Measurements from ENCODE around the gene ZBTB20. TPM values are rescaled to one million over a fixed set of nuclear protein-coding genes. Genes with fewer than 3 reads are reported as not detected.

Gene ZBTB20
- total and polyA plus RNA-seq, 10 donors, result 0.32 to 89.7 (median 71.8) TPM

- 92 to 95% (median 95%) methylated on average over 4 of the region's 4 CpGs for WGBS, 5 donors
- Histone ChIP-seq H3K36me3 (no peaks in the 10 kb centered on the region), H3K27me3 (replicated peaks in 1 of 7) (no peaks in the 10 kb centered on the region), H3K9me3 (no peaks in the 10 kb centered on the region), H3K4me1 (no peaks in the 10 kb centered on the region), H3K27ac (no peak overlapping the region), H3K4me3 (no peak overlapping the region)
- TF ChIP-seq POLR2AphosphoS5 (IDR thresholded peaks at IDR 0.05), result no peak
- no peak for TF ChIP-seq CTCF (IDR thresholded peaks at IDR 0.05 in 8 of 11, conservative IDR thresholded peaks at IDR 0.05 in 3 of 11)
- TF ChIP-seq POLR2A (IDR thresholded peaks at IDR 0.05), result no peak
- intact Hi-C loops (cut with DNase I; ENCODE audit: low total_unique reads), result no loop called here
- no peak for DNase-seq
Measured at GRCh38 chr3:114707252-114707860, 439.7 kb downstream of the ZBTB20 start.

- H3K4me3 ChIP-seq, result no peak overlapping the region
- H3K4me1 ChIP-seq, result no peaks in the 10 kb centered on the region
- intact Hi-C loops (cut with DNase I; ENCODE audit: low total_unique reads), result no loop called here
- TF ChIP-seq CTCF (IDR thresholded peaks at IDR 0.05 in 8 of 11, conservative IDR thresholded peaks at IDR 0.05 in 3 of 11) (no peak), POLR2A (IDR thresholded peaks at IDR 0.05) (no peak), POLR2AphosphoS5 (IDR thresholded peaks at IDR 0.05) (no peak)
- no peaks in the 10 kb centered on the region for H3K27me3 ChIP-seq (replicated peaks in 1 of 7)
- no peak overlapping the region for H3K27ac ChIP-seq
- 76 to 89% (median 78%) methylated on average over 3 of the region's 3 CpGs for WGBS, 5 donors
- DNase-seq, result no peak
- no peaks in the 10 kb centered on the region for H3K9me3 ChIP-seq
- H3K36me3 ChIP-seq, result no peaks in the 10 kb centered on the region
Measured at GRCh38 chr3:114706591-114707232, 440.4 kb downstream of the ZBTB20 start.

- no peaks in the 10 kb centered on the region for H3K27me3 ChIP-seq (replicated peaks in 1 of 7)
- H3K27ac ChIP-seq, result no peak overlapping the region
- intact Hi-C loops (cut with DNase I; ENCODE audit: low total_unique reads), result no loop called here
- TF ChIP-seq POLR2AphosphoS5 (IDR thresholded peaks at IDR 0.05) (no peak), POLR2A (IDR thresholded peaks at IDR 0.05) (no peak), CTCF (IDR thresholded peaks at IDR 0.05 in 8 of 11, conservative IDR thresholded peaks at IDR 0.05 in 3 of 11) (no peak)
- H3K4me1 ChIP-seq, result peaks cover 0 to 25% (median 0%) of the 10 kb centered on the region in 6 donors
- 85 to 96% (median 91%) methylated on average over 1 of the region's 1 CpG for WGBS, 5 donors
- no peaks in the 10 kb centered on the region for H3K36me3 ChIP-seq
- no peaks in the 10 kb centered on the region for H3K9me3 ChIP-seq
- no peak overlapping the region for H3K4me3 ChIP-seq
- DNase-seq, result no peak
Measured at GRCh38 chr3:114700637-114701234, 446.4 kb downstream of the ZBTB20 start.

All from spleen (tissue), 11 donors.